ENCODE results near the gene ARMC12. TPM values are rescaled to one million over a fixed set of nuclear protein-coding genes. Genes with fewer than 3 reads are reported as not detected.

Gene ARMC12
- total RNA-seq, 1 donor from 2014 or later = 0.52 TPM

DNA sequence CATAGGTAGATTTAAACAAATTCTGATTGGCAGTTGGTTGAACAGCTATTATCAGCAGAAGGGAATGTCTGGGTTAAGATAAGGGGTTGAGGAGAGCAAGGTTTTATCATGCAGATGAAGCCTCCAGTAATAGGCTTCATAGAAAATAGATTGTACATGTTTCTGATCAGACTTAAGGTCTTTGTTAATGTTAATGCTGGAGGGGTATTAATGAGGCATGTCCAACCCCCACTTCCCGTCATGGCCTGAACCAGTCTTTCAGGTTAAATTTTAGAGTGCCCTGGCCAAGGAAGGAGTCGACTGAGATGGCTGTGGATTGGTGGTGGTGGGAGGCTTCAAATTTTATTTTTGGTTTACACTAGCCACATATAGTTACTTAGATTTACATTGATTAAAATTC lies 47.4 kb downstream of the ARMC12 start:
- Histone ChIP-seq H3K27me3 (ENCODE audit: control insufficient read depth in 3 of 3, insufficient read depth in 3 of 3, low read length in 3 of 3) (peaks cover 26 to 57% (median 36%) of the 10 kb centered on the region in 3 donors), H3K36me3 (ENCODE audit: control insufficient read depth in 3 of 3, insufficient read depth in 3 of 3, low read length in 3 of 3) (no peaks in the 10 kb centered on the region), H3K27ac (ENCODE audit: low read depth, low read length) (no peak overlapping the region), H3K4me3 (ENCODE audit: low read length in 3 of 3) (no peak overlapping the region), H3K9ac (ENCODE audit: low read depth in 1 of 3, low read length in 3 of 3) (no peak overlapping the region), H3K9me3 (ENCODE audit: control insufficient read depth in 3 of 3, low read length in 3 of 3) (no peaks in the 10 kb centered on the region), H3K4me1 (ENCODE audit: control insufficient read depth in 3 of 3, insufficient read depth in 3 of 3, low read length in 3 of 3) (no peaks in the 10 kb centered on the region)

DNA sequence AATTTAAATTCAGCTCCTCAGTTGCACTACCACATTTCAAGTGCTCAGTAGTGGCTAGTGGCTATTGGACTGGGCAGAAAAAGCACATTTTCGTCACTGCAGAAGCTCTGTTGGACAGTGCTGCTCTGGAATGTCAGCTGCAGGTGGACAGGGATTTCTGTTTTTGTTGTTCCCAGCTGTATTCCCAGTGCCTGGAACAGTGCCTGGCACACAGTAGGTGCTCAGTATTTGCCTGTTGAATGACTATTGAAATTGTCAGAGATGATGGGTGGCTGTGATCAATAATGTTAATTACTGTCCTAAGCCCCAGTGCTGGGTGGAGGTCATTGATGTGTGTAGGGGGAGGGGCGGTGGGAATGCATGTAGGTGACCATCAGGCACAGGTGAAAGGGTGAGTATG lies 49.4 kb downstream of the ARMC12 start:
- H3K27ac ChIP-seq (ENCODE audit: low read depth, low read length) = no peak overlapping the region
- no peak overlapping the region for H3K9ac ChIP-seq (ENCODE audit: low read depth in 1 of 3, low read length in 3 of 3)
- H3K4me1 ChIP-seq (ENCODE audit: control insufficient read depth in 3 of 3, insufficient read depth in 3 of 3, low read length in 3 of 3) = no peaks in the 10 kb centered on the region
- H3K9me3 ChIP-seq (ENCODE audit: control insufficient read depth in 3 of 3, low read length in 3 of 3) = no peaks in the 10 kb centered on the region
- no peak overlapping the region for H3K4me3 ChIP-seq (ENCODE audit: low read length in 3 of 3)
- no peaks in the 10 kb centered on the region for H3K36me3 ChIP-seq (ENCODE audit: control insufficient read depth in 3 of 3, insufficient read depth in 3 of 3, low read length in 3 of 3)
- peaks cover 19 to 49% (median 29%) of the 10 kb centered on the region in 3 donors for H3K27me3 ChIP-seq (ENCODE audit: control insufficient read depth in 3 of 3, insufficient read depth in 3 of 3, low read length in 3 of 3)

- Histone ChIP-seq H3K4me3 (ENCODE audit: low read length in 3 of 3) (no peak overlapping the region), H3K4me1 (ENCODE audit: control insufficient read depth in 3 of 3, insufficient read depth in 3 of 3, low read length in 3 of 3) (no peaks in the 10 kb centered on the region), H3K27me3 (ENCODE audit: control insufficient read depth in 3 of 3, insufficient read depth in 3 of 3, low read length in 3 of 3) (peaks cover 19 to 48% (median 28%) of the 10 kb centered on the region in 3 donors), H3K27ac (ENCODE audit: low read depth, low read length) (no peak overlapping the region), H3K9ac (ENCODE audit: low read depth in 1 of 3, low read length in 3 of 3) (no peak overlapping the region), H3K9me3 (ENCODE audit: control insufficient read depth in 3 of 3, low read length in 3 of 3) (no peaks in the 10 kb centered on the region), H3K36me3 (ENCODE audit: control insufficient read depth in 3 of 3, insufficient read depth in 3 of 3, low read length in 3 of 3) (no peaks in the 10 kb centered on the region)
These were observed 50.0 kb downstream of the ARMC12 start for GRCh38 chr6:35786810-35787209.

DNA sequence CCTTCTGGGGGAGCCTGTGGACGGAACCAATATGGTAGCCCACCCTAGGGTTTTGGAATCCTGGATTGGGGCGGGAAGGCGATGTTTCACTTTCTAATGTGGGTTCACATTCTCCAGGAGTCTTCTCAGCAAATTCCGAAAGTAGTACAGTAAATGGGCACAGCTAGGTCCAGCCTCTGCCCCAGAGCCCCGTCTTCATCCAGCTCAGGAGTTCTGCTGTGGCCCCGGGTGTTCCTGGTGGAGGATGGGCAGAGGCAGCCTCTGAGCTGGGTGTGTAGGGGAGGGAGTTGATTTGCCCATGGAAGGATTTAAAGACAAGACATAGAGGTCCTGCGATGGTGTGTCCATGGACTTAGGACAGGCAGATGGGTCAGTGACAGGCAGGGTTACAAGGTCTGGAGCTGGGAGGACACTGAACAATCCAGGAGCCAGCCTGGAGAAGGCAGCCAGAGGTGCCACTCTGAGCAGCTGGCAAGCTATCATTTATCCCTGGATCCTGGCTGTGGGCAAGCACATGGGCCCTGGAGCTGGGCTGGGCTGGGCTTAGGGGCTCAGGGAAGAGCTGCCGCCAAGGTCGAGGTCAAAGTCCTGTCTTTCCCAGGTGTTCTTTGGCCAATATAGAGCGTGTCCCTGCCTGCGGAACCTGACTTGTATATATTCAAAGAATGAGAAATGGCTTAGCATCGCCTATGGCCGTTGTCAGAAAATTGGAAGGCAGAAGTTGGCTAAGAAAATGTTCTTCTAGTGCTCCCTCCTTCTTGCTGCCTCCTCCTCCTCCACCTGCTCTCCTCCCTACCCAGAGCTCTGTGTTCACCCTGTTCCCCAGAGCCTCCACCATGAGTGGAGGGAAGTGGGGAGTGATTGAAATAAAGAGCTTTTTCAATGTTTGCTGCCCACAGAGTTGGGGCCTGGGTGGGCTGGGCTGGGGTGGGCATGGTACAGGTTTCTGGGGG lies 50.7 kb downstream of the ARMC12 start:
- Histone ChIP-seq H3K9me3 (ENCODE audit: control insufficient read depth in 3 of 3, low read length in 3 of 3) (no peaks in the 10 kb centered on the region), H3K4me1 (ENCODE audit: control insufficient read depth in 3 of 3, insufficient read depth in 3 of 3, low read length in 3 of 3) (no peaks in the 10 kb centered on the region), H3K9ac (ENCODE audit: low read depth in 1 of 3, low read length in 3 of 3) (no peak overlapping the region), H3K27ac (ENCODE audit: low read depth, low read length) (no peak overlapping the region), H3K4me3 (ENCODE audit: low read length in 3 of 3) (no peak overlapping the region), H3K36me3 (ENCODE audit: control insufficient read depth in 3 of 3, insufficient read depth in 3 of 3, low read length in 3 of 3) (no peaks in the 10 kb centered on the region), H3K27me3 (ENCODE audit: control insufficient read depth in 3 of 3, insufficient read depth in 3 of 3, low read length in 3 of 3) (peaks cover 19 to 48% (median 28%) of the 10 kb centered on the region in 3 donors)

GRCh38 chr6:35788423-35788982 lies 51.7 kb downstream of the ARMC12 start:
- Histone ChIP-seq H3K4me1 (ENCODE audit: control insufficient read depth in 3 of 3, insufficient read depth in 3 of 3, low read length in 3 of 3) (no peaks in the 10 kb centered on the region), H3K4me3 (ENCODE audit: low read length in 3 of 3) (no peak overlapping the region), H3K9me3 (ENCODE audit: control insufficient read depth in 3 of 3, low read length in 3 of 3) (no peaks in the 10 kb centered on the region), H3K27me3 (ENCODE audit: control insufficient read depth in 3 of 3, insufficient read depth in 3 of 3, low read length in 3 of 3) (peaks cover 19 to 51% (median 28%) of the 10 kb centered on the region in 3 donors), H3K9ac (ENCODE audit: low read depth in 1 of 3, low read length in 3 of 3) (no peak overlapping the region), H3K36me3 (ENCODE audit: control insufficient read depth in 3 of 3, insufficient read depth in 3 of 3, low read length in 3 of 3) (no peaks in the 10 kb centered on the region), H3K27ac (ENCODE audit: low read depth, low read length) (no peak overlapping the region)

DNA sequence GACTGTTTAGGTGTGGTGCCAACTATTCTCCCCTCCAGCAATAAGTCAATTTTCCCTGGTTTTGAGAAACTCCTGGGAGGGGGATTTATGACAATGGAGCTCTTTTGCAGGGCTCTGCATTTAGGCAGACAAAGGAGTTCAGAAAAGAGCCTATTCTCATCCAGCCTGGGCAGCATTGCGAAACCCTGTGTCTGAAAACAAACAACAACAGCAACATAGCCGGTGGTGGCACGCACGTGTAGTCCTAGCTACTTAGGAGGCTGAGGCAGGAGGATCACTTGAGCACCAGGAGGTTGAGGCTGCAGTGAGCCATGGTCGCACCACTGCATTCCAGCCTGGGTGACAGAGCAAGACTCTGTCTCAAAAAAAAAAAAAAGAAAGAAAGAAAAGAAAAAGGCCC lies 53.9 kb downstream of the ARMC12 start:
- no peak overlapping the region for H3K9ac ChIP-seq (ENCODE audit: low read depth in 1 of 3, low read length in 3 of 3)
- no peaks in the 10 kb centered on the region for H3K36me3 ChIP-seq (ENCODE audit: control insufficient read depth in 3 of 3, insufficient read depth in 3 of 3, low read length in 3 of 3)
- H3K27ac ChIP-seq (ENCODE audit: low read depth, low read length) = no peak overlapping the region
- H3K27me3 ChIP-seq (ENCODE audit: control insufficient read depth in 3 of 3, insufficient read depth in 3 of 3, low read length in 3 of 3) = peaks cover 19 to 42% (median 25%) of the 10 kb centered on the region in 3 donors
- no peak overlapping the region for H3K4me3 ChIP-seq (ENCODE audit: low read length in 3 of 3)
- no peaks in the 10 kb centered on the region for H3K4me1 ChIP-seq (ENCODE audit: control insufficient read depth in 3 of 3, insufficient read depth in 3 of 3, low read length in 3 of 3)
- no peaks in the 10 kb centered on the region for H3K9me3 ChIP-seq (ENCODE audit: control insufficient read depth in 3 of 3, low read length in 3 of 3)

DNA sequence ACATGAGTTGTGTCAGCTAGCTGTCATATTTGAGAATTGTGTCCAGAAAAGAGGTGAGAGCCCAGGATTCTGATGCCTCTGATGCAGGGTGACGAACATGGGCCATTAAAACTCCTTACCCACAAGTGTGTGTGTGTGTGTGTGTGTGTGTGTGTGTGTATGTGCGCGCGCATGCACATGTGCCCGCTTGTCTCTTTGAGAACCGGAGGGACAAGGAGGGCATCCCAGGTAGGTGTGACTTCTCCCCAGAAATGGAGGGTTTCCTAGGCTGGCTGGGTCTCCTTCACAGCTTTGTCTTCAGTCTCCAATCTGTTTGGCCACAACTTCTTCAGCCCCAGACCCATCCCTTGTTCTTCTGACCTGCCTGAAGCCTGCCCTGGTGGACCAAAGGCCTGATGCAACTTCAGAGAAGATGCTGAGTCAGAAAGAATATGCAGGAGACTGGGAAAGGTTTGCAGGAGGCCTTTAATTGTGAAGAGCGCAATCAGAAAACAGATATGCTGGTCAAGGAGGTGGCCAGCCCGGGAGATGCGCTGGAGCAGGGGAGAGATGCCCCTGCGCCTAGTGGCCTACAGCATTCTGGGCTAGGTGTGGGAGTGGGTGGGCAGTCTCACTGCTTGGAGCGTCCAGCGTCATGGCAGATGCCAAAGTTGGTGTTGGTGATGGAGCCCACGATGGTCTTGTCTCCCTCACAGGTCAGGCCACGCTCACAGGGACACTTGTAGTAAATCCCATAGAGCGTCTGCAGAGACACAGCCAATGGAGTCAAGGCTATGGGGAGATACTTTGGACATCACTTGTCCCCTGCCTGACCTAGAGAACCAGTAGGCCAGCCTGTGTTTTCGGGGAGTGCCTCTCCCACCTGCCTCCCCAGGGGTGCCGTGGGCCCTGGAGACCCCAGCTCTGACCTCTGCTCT lies 58.0 kb downstream of the ARMC12 start:
- Histone ChIP-seq H3K9me3 (ENCODE audit: control insufficient read depth in 3 of 3, low read length in 3 of 3) (no peaks in the 10 kb centered on the region), H3K36me3 (ENCODE audit: control insufficient read depth in 3 of 3, insufficient read depth in 3 of 3, low read length in 3 of 3) (no peaks in the 10 kb centered on the region), H3K4me3 (ENCODE audit: low read length in 3 of 3) (no peak overlapping the region), H3K9ac (ENCODE audit: low read depth in 1 of 3, low read length in 3 of 3) (no peak overlapping the region), H3K4me1 (ENCODE audit: control insufficient read depth in 3 of 3, insufficient read depth in 3 of 3, low read length in 3 of 3) (no peaks in the 10 kb centered on the region), H3K27me3 (ENCODE audit: control insufficient read depth in 3 of 3, insufficient read depth in 3 of 3, low read length in 3 of 3) (peaks cover 0 to 21% (median 9%) of the 10 kb centered on the region in 3 donors), H3K27ac (ENCODE audit: low read depth, low read length) (no peak overlapping the region)

DNA sequence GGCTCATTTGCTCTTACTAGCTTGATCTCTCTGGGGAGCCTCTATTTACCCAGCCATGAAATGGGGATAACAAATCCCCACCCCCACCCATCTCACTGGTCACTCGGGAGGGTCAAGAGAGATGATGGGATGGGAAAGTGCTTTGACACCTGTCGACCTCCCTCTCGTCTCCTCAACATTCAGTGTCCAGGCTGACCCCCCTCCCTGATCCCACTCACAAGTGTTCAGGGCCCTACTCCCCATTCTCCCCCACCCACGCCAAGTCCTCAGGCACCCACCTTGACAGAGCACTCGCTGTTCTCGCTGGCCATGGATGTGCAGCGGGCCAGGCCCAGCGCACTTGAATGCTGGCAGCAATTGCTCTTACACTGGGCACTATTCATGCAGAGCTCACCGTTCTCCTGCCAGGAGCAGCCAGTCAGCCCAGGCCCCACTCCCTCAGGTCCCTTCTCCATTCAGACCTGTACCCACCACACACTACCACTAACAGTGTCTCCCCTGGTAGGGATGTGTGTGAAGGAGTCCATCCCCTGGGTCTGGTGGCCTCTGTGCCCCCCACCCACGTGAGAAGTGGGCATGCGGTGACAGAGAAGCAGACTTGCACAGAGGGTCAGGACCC lies 58.7 kb downstream of the ARMC12 start:
- Histone ChIP-seq H3K4me1 (ENCODE audit: control insufficient read depth in 3 of 3, insufficient read depth in 3 of 3, low read length in 3 of 3) (no peaks in the 10 kb centered on the region), H3K4me3 (ENCODE audit: low read length in 3 of 3) (no peak overlapping the region), H3K9me3 (ENCODE audit: control insufficient read depth in 3 of 3, low read length in 3 of 3) (no peaks in the 10 kb centered on the region), H3K9ac (ENCODE audit: low read depth in 1 of 3, low read length in 3 of 3) (no peak overlapping the region), H3K27ac (ENCODE audit: low read depth, low read length) (no peak overlapping the region), H3K36me3 (ENCODE audit: control insufficient read depth in 3 of 3, insufficient read depth in 3 of 3, low read length in 3 of 3) (no peaks in the 10 kb centered on the region), H3K27me3 (ENCODE audit: control insufficient read depth in 3 of 3, insufficient read depth in 3 of 3, low read length in 3 of 3) (peaks cover 0 to 21% (median 9%) of the 10 kb centered on the region in 3 donors)

DNA sequence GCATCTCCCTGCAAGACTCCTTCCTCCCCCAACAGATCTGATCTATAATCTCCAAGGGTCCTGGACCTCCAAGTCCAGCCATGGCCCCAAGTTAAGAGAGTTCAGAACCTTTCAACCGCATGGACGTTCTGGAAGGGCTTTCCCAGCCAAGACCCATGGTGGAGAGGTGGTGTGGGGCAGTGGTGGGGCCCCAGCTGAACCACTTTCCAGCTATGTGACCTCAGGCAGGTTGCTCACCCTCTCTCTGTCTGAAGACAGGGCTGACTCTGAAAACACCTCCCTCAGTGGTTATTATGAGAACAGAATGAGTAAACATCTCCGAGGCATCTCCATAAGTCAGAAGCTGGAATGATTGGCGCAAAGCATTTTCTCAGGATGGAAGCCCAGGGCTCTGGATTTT lies 59.4 kb downstream of the ARMC12 start:
- no peaks in the 10 kb centered on the region for H3K9me3 ChIP-seq (ENCODE audit: control insufficient read depth in 3 of 3, low read length in 3 of 3)
- H3K27me3 ChIP-seq (ENCODE audit: control insufficient read depth in 3 of 3, insufficient read depth in 3 of 3, low read length in 3 of 3) = peaks cover 0 to 21% (median 9%) of the 10 kb centered on the region in 3 donors
- no peak overlapping the region for H3K9ac ChIP-seq (ENCODE audit: low read depth in 1 of 3, low read length in 3 of 3)
- no peaks in the 10 kb centered on the region for H3K36me3 ChIP-seq (ENCODE audit: control insufficient read depth in 3 of 3, insufficient read depth in 3 of 3, low read length in 3 of 3)
- H3K4me1 ChIP-seq (ENCODE audit: control insufficient read depth in 3 of 3, insufficient read depth in 3 of 3, low read length in 3 of 3) = no peaks in the 10 kb centered on the region
- no peak overlapping the region for H3K4me3 ChIP-seq (ENCODE audit: low read length in 3 of 3)
- H3K27ac ChIP-seq (ENCODE audit: low read depth, low read length) = no peak overlapping the region

Measured in skeletal muscle tissue (tissue), 4 donors.